Stimulated activated CD4-positive, alpha-beta T cell treated with anti-CD3 and anti-CD28 coated beads, Interleukin-12 subunit alpha, Interleukin-12 subunit beta, amount 100 ng/mL, for 48 hours (primary cell): Measurements from ENCODE around the gene KNSTRN.

Experiments
- DNase-seq, 3 donors: peaks; one replicate each; pipeline ENCODE4 v3.0.0-alpha.2; 2020; ENCODE audit warnings: low read depth in 2 of 3, low spot score in 1 of 3

The KNSTRN gene

GRCh38 chr15:40345867-40346578 lies 36.5 kb upstream of the KNSTRN start:
- DNase-seq, result no peak

GRCh38 chr15:40346579-40347558 lies 35.7 kb upstream of the KNSTRN start:
- DNase-seq, result no peak

- no peak for DNase-seq
These were observed 34.7 kb upstream of the KNSTRN start for GRCh38 chr15:40347559-40348473.

GRCh38 chr15:40348474-40348870 lies 34.0 kb upstream of the KNSTRN start:
- DNase-seq, result no peak

- DNase-seq, result no peak
These were observed 33.4 kb upstream of the KNSTRN start for GRCh38 chr15:40349163-40349562.

- DNase-seq, result no peak
These were observed 30.1 kb upstream of the KNSTRN start for GRCh38 chr15:40352281-40352901.

GRCh38 chr15:40353697-40354096 lies 28.8 kb upstream of the KNSTRN start:
- no peak for DNase-seq

- DNase-seq, result no peak
These were observed 27.9 kb upstream of the KNSTRN start for GRCh38 chr15:40354408-40355171.

- no peak for DNase-seq
These were observed 26.4 kb upstream of the KNSTRN start for GRCh38 chr15:40355976-40356585.

GRCh38 chr15:40357246-40357645 lies 25.3 kb upstream of the KNSTRN start:
- DNase-seq, result no peak

GRCh38 chr15:40357723-40358470 lies 24.6 kb upstream of the KNSTRN start, which contains the start of gene DISP2:
Gene DISP2, plus strand, starts transcription at chr15:40358219. Its CDS starts 103 bp downstream, at chr15:40358322.
- DNase-seq, result peak; percentile 80 to 86 (median 81)

- DNase-seq, result no peak
These were observed 23.8 kb upstream of the KNSTRN start for GRCh38 chr15:40358471-40359353.

GRCh38 chr15:40360015-40360414 lies 22.5 kb upstream of the KNSTRN start:
- DNase-seq, result no peak

GRCh38 chr15:40361640-40362039 lies 20.9 kb upstream of the KNSTRN start:
- DNase-seq, result no peak

GRCh38 chr15:40363611-40364010 lies 18.9 kb upstream of the KNSTRN start:
- no peak for DNase-seq

- no peak for DNase-seq
These were observed 18.3 kb upstream of the KNSTRN start for GRCh38 chr15:40364251-40364650.

GRCh38 chr15:40365016-40365415 lies 17.5 kb upstream of the KNSTRN start:
- no peak for DNase-seq
